ENCODE measurements around the gene BORCS5.

GRCh38 chr12:12452326-12452902 lies 95.5 kb downstream of the BORCS5 start:
- TF ChIP-seq EZH2 (IDR thresholded peaks at IDR 0.05; ENCODE audit: insufficient read depth, poor library complexity, severe bottlenecking), result no peak
- no peak for TF ChIP-seq EZH2phosphoT487 (IDR thresholded peaks at IDR 0.05; ENCODE audit: insufficient read depth, low read depth)

Measured in GM23248 (cell line).